HG03135 (cell line): ENCODE data around the gene CFAP58.

Source experiments
- ATAC-seq: cut with Tn5 transposase; IDR thresholded peaks from one replicate; pipeline ENCODE4 v1.9.1; 2021; ENCODE audit warnings: mild to moderate bottlenecking, moderate library complexity; ENCODE audit not compliant: unreplicated experiment

Gene CFAP58

DNA sequence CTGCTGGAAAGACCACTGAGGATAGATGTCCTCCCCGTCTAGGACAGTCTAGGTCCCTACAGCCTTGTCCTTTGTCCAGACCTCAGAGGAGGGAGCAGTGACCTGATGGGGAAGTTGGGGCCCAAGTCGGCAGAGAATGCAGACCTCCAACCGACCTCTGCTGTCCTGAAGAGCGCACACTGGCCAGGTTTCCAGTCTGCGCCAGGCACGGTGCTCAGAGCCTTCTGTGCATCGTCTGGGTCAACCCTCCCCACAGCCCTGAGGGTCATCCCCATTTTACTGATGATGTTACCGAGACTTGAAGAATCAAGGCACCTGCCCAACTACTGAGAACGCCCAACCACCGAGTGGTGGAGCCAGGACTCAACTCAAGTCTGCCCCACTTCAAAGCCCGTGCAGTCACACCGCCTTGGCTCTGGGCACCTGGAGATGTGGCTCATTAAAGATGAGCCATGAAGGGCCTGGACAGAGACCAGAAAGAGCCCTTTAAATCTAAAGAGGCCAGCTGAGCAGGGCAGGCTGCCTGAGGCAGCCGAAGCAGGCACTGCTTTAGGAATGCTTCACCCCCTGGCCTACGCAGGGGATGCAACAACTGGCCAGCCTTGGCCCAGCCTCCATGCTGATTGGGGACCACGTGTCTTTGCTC, 19.8 kb upstream of the CFAP58 start:
- ATAC-seq: no peak

DNA sequence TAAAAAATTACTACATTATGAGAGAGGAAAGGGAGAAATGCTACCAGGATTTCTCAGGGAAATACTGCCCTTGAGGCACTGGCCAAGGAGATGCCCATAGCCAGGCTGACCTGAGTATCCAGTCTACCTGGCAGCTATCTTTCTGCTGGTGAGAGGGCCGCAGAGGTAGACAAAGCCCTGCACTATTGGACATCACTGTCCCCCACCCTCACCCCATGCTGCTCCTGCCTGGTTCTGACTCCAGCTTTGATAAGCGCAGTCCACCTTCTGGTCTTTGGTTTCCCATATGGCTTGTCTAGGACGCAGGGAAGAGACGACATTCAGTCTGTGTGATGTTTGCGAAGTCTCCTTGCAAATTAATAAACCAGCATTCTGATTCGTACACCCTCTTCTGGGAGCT, 19.1 kb upstream of the CFAP58 start:
- ATAC-seq: no peak

DNA sequence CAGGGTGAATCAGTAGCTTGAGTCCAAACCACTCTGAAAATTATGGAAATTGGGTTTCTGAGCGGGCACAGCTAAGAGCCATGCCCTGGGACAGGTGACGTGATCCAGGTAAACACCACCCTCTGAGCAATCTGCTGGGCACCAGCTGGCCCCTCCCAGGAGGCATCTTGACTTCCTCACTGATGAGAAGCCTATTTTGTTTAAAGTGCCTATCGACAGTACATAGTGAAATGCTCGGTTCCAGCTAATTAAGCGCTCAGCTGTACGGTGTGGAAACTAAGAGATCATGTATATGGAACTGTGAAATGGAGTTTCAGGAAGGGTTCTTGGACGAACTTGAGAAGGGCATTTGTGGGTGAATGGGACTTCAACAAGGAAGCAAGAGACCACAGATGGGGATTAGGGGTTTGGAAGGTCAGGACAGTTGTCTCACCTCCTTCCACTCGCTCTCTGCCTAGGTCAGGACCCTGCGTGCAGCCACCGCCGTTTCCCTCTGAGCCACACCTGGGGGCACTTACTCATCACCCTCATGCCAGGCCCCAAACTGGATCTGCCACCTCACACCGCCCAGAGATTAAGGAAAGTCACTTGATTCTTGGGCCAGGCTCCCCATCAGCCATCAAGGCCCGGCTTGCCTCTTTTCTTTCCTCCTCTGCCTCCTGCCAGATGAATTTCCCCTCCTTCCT, 18.5 kb upstream of the CFAP58 start:
- no peak for ATAC-seq

DNA sequence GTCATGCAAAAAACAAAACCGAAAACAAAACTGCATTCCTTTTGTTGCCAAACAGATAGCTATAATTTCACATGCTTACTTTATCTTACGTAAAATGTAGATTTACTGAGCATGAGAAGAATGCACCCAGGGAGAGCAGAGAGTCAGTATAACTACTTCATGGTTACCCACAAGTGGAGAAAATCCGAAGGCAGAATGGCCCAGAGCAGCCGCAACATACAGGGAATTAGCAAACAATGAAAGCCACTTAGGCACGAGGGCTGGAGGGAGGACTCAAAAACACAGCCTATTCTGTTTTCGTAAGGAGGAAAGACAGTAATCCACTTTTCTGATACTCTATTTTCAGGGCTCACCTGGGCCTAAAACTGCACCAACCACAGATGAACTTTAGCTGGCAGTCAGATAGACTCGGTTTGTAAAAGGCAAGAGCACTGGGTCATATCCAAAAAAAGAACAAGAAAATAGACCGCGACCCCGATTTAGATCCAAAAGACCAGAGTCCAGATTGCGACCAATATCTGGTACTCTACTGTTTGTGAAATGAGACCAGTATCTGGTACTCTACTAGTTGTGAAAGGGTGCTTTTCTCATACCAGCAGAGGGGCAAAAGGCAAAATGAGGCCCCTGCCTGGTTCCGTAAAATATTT, 16.7 kb upstream of the CFAP58 start:
- ATAC-seq: peak; percentile 28

- peak; percentile 46 for ATAC-seq
Measured at GRCh38 chr10:104337521-104337984, 16.1 kb upstream of the CFAP58 start.

- peak; percentile 73 for ATAC-seq
Measured at GRCh38 chr10:104337985-104338735, 15.5 kb upstream of the CFAP58 start, which contains the start of gene ITPRIP. Gene ITPRIP (minus strand): TSS chr10:104338465. CDS start chr10:104316051, 22,414 bp downstream.

- ATAC-seq: no peak
Measured at GRCh38 chr10:104339469-104340110, 14.0 kb upstream of the CFAP58 start.

GRCh38 chr10:104340111-104340526, 13.5 kb upstream of the CFAP58 start:
- no peak for ATAC-seq

DNA sequence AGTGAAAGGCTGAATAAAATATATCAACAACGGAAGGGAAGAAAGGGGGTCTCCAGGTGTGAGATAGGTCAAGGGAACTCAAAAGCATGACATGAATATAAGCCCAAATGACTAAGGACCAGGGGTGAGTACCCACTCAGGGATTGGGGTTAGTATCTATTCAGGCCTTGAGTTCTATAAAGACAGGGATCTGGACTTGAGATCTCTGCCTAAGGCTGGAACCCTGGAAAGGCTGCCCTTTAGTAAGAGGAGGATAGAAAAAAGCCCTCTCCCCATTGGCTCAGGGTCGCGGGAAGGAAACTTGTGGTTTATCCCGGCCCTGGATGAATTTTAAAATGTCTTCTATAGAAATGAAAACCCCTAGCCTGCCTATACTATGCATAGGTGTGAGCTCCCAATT, 13.0 kb upstream of the CFAP58 start:
- no peak for ATAC-seq

GRCh38 chr10:104342941-104343411, 10.7 kb upstream of the CFAP58 start:
- no peak for ATAC-seq

DNA sequence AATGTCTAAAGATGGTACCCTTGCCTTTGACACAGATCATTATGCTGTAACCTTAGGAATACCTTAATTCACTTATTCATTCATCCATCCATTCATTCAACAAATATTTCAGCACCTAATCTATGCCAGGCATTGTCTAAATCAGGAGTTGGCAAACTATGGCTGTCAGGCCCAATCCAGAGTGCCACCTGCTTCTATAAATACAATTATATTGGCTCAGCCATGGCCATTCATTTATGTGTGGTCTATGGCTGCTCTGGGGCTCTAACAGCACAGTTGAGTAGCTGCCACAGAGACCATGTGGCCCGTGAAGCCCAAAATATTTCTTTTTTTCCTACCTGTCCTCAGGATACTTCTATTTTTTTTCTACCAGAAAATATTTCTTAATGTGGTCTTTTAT, 9.4 kb upstream of the CFAP58 start:
- ATAC-seq: no peak

DNA sequence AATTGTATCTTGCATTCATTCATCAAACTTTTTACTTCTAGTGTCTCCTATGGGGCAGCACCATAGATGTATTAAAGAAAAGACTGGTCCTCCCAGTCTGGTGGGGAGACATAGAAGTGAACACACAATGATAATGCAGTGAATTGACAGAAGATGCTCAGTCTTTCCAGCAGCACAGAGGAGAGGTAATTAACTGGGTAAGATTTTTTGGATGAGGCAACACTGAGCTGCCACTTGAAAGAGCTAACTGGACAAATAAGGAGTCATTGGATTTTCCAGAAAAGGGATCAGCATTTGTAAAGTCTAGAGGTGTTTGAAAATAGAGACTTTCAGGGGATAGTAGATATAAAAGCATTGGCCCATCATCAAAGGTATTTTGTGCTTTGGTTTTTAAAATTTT, 8.1 kb upstream of the CFAP58 start:
- no peak for ATAC-seq

DNA sequence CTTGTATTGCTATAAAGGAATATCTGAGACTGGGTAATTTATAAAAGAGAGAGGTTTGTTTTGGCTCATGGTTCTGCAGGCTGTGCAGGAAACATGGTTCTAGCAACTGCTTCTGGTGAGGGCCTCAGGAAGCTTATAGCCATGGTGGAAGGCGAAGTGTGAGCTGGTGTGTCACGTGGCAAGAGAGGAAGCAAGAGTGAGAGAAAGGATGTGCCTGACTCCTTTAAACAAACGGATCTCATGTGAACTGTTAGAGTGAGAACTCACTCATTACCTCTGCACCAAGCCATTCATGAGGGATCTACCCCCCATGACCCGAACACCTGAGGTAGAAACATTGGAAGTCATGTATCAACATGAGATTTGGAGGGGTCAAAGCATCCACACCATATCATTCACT, 7.7 kb upstream of the CFAP58 start:
- ATAC-seq: no peak

- no peak for ATAC-seq
Measured at GRCh38 chr10:104347295-104348045, 6.2 kb upstream of the CFAP58 start.

DNA sequence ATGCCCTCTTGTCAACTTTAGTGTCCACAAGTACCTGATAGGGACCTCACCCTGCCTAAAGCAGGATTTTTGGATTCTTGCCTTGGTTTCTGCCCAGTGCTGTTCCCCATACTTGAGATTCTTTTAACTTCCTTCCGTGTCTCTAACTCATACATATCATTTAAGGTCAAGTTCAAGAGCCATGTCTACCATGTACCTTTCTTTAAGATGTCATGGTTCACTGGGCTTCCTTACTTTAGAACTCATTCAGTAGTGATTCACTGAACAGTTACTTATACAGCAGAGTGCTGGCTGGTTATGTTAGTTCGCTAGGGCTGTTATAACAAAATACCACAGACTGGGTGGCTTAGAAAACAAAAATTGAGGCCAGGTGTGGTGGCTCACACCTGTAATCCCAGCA, 5.0 kb upstream of the CFAP58 start:
- ATAC-seq: no peak

DNA sequence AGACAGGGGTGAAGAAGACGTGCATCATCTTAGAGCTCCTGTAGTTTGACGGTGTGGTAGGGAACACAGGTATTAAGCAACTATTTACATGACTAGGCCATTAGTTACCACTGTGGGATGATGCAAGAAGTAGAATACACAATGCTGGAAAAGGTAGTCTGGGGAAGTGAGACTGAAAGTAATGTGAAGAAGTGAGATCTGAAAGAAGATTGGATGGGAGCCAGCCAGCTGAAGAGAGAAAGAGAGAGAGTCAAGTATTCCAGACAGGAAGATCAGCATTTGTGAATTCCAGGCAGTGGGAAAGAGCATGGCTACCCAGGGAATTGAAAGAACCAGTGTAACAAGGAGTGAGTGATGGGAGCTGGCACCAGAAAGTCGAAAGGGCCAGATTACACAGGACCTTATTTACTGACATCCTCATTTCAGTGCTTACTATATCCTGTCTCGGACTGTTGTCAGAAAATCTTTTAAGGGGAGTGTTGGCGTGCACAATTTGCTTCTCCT, 4.0 kb upstream of the CFAP58 start:
- ATAC-seq: peak; percentile 65

DNA sequence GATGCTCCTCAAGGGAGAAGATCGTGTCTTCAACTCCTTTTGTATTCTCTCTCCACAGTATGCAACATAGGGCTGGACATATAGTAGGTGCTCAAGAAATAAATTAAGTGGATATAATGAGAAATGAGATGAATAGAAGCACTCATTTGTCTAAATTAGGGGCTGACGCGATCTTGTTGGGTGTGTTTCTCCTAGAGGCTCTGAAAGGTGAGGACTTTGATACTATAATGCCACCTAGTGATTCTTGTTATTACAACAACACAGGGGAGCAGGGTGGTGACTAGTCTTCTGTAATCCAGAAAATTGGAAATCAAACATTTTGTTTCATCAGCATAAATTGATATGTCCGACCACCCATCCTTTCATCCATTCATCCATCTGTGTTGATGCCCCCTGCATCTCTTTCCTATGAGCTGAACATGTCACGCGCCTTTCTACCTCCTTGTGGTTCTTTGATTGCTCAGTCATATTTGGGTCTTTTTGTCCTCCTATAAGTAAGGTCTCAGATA, 3.5 kb upstream of the CFAP58 start:
- peak; percentile 47 for ATAC-seq

GRCh38 chr10:104351061-104351702, 2.5 kb upstream of the CFAP58 start:
- ATAC-seq: no peak

DNA sequence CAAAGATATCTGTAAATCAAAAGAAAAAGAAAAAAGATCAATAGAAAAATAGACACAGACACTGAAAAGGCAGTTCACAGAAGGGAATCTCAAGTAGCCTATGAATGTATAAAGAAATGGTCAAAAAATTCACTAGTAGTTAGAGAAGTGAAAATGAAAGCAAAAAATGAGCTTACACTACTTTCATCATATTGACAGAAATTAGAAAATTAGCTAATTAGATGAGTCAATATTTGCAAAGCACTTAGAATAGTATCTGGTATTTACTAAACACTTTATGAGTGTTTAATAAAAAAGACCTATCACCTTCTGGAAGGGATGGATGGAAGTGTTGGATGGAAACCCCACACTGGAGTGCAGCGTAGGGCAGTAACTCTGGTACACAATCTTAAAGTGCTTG, 1.7 kb upstream of the CFAP58 start:
- no peak for ATAC-seq
